Nephron (organoid): ENCODE results near the gene PPP1R10.
A peak's percentile ranks its signal among the peaks of the same experiment; 100 is the strongest.

Experiments used
- H3K27ac Mint-ChIP-seq, 3 experiments: 2 replicates each; pipeline ENCODE4 v1.8.0; 2020; ENCODE audit warnings: mixed read lengths in 3 of 3, mild to moderate bottlenecking in 2 of 3, moderate library complexity in 1 of 3
- H3K27me3 Mint-ChIP-seq: 2 replicates; pipeline ENCODE4 v1.8.0; 2021; ENCODE audit warnings: low read depth, mild to moderate bottlenecking, moderate library complexity, mixed read lengths
- H3K36me3 Mint-ChIP-seq: 2 replicates; pipeline ENCODE4 v1.8.0; 2020; ENCODE audit warnings: low read depth, mixed read lengths
- H3K4me1 Mint-ChIP-seq: 2 replicates; pipeline ENCODE4 v1.8.0; 2020; ENCODE audit warnings: mixed read lengths
- H3K4me3 Mint-ChIP-seq, 3 experiments: 2 replicates each; pipeline ENCODE4 v1.8.0; 2020; ENCODE audit warnings: mild to moderate bottlenecking in 3 of 3, mixed read lengths in 3 of 3, moderate library complexity in 2 of 3
- H3K9me3 Mint-ChIP-seq: 2 replicates; pipeline ENCODE4 v1.8.0; 2020; ENCODE audit warnings: mixed read lengths
- TF ChIP-seq, protein P1 (sequence below), 3 experiments: fragments of 200-600 bp; sonication (generic); IDR thresholded peaks; one replicate each; pipeline ENCODE4 v1.5.0; 2021; ENCODE audit warnings: antibody characterized with exemption in 3 of 3; ENCODE audit not compliant: unreplicated experiment in 3 of 3

The PPP1R10 gene

DNA sequence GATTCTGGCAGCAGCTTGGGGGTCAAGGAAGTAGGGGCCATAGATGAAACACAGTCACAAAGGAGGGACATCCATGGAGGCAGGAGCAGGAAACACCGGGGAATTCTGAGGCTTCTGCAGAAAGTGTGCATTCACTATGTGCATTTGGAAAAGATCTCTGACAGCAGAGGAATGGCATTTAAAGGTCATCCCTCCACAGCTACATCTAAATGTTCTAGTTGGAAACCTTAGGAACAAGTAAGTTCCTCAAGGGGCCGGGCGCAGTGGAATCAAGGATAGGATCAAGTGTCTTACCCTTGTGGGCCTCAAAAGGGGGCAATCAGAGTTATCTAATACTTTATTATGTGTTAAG is 38.7 kb upstream of the PPP1R10 start:
- no peaks in the 10 kb centered on the region for H3K9me3 Mint-ChIP-seq
- H3K4me3 Mint-ChIP-seq, result no peak overlapping the region
- TF ChIP-seq, protein P1, sequence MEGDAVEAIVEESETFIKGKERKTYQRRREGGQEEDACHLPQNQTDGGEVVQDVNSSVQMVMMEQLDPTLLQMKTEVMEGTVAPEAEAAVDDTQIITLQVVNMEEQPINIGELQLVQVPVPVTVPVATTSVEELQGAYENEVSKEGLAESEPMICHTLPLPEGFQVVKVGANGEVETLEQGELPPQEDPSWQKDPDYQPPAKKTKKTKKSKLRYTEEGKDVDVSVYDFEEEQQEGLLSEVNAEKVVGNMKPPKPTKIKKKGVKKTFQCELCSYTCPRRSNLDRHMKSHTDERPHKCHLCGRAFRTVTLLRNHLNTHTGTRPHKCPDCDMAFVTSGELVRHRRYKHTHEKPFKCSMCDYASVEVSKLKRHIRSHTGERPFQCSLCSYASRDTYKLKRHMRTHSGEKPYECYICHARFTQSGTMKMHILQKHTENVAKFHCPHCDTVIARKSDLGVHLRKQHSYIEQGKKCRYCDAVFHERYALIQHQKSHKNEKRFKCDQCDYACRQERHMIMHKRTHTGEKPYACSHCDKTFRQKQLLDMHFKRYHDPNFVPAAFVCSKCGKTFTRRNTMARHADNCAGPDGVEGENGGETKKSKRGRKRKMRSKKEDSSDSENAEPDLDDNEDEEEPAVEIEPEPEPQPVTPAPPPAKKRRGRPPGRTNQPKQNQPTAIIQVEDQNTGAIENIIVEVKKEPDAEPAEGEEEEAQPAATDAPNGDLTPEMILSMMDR (IDR thresholded peaks at IDR 0.05; ENCODE audit: unreplicated experiment in 3 of 3), result no peak
- H3K36me3 Mint-ChIP-seq, result peaks cover 66% of the 10 kb centered on the region
- H3K27ac Mint-ChIP-seq, result no peak overlapping the region
- no peaks in the 10 kb centered on the region for H3K27me3 Mint-ChIP-seq
- H3K4me1 Mint-ChIP-seq, result no peaks in the 10 kb centered on the region

DNA sequence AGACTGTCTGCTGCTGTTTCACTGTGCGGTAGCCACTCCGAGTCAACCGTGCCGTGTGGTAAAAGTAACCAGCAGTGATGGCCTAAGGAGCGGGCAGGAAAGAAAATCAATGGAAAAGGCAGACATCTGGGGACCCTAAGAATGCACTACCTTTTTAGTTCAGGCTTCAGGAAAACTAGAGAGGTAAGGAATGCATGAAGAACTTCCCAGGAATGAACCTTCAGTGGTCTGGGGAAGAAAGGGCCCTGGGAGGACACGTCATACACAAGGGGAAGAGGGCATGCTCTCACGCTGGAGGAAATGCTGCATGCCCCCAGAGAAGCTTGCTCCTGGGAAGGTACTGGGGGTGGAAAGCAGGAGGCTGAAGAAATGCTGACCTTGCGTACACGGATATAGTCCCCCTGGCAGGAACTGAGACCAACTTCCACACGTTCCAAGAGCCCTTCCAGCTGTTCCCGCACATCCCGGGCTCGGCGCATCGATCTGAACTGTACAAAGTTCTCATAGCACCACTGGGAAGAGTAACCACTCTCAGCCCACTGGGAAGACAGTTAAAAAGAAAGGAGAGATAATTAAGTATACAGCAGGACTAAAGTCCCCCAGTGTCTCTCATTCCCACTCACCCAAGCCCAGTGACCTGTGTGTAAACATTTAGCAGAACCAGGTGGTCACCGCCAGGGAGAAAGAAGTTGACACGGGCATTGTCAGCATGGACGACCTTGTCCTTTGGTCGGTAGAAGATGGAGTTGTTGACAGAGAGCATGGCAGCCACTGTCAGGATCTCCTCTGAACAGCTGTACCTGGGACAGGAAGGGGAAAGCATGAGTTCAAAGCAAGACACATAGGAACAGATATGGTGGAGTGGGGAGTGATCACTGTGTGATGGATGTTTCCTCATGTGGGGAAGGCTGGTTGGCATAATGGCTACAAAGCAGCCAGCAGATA is 38.0 kb upstream of the PPP1R10 start:
- no peaks in the 10 kb centered on the region for H3K27me3 Mint-ChIP-seq
- TF ChIP-seq, protein P1 (IDR thresholded peaks at IDR 0.05; ENCODE audit: unreplicated experiment in 3 of 3), result no peak
- H3K4me1 Mint-ChIP-seq, result no peaks in the 10 kb centered on the region
- no peak overlapping the region for H3K27ac Mint-ChIP-seq
- no peak overlapping the region for H3K4me3 Mint-ChIP-seq
- H3K36me3 Mint-ChIP-seq, result peaks cover 62% of the 10 kb centered on the region
- no peaks in the 10 kb centered on the region for H3K9me3 Mint-ChIP-seq

DNA sequence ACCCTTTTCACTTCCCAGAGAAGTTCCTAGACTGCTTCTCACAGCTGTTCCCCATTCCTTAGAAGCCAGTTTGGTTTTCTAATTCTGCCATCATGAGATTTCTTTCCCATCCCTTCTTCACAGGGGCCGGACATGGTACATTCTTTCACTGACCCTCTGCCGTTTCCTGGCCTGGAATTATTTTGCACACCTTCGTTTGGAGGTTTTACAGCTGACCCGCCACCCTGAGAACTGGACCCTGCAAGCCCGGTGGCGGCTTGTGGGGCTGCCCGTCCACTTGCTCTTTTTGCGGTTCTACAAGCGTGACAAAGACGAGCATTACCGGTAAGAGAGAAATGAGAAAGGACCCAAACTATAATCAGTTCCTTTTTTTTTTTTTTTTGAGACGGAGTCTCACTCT is 34.1 kb upstream of the PPP1R10 start:
- Mint-ChIP-seq H3K4me1 (peaks cover 12% of the 10 kb centered on the region), H3K4me3 (peak overlapping the region in 1 of 3 experiments; percentile 53), H3K27me3 (no peaks in the 10 kb centered on the region), H3K9me3 (no peaks in the 10 kb centered on the region), H3K27ac (peak overlapping the region in 1 of 3 experiments; percentile 3), H3K36me3 (peaks cover 41% of the 10 kb centered on the region)
- TF ChIP-seq, protein P1 (IDR thresholded peaks at IDR 0.05; ENCODE audit: unreplicated experiment in 3 of 3), result no peak

DNA sequence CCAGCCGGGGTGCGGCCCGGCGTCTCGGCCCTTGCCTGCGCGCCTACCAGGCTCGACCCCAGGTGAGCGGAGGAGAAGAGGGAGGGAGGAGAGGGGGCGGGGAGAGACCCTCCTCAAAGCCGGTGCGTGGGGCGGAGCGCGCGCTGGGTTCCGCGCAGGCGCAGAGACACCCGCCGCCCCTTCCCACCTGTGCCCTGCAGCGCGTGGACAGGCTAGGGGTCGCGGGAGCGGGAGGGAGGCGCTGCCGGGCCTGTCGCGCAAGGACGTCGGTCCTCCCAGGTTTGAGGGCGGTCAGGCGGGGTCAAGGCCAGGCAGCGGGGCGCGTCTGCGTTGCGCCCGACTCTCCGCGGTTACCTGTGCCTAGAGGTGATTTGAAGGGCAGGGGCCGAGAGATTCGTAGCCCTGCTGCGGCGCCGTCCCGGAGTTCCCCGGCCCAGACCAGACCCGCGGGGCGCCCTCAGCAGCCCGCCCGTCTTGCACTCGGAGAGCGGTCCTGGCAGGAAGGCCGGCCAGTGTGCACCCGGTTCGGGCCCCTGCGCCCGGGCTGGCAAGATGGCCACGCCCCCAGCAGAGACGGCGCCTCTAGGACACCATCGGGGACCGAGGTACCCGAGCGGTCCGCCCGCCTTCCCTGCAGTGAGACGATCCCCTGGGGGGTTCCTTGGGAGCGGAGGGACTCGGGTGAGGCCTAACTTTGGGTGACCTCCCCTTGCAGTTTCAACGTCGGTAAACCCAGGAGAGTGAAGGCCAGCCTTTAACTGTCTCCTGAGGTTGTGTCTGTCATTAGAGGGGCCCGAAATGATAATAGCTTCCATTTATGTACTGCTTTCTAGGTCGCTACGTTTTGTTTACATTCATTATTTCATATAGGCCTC is 30.4 kb upstream of the PPP1R10 start:
- Mint-ChIP-seq H3K9me3 (no peaks in the 10 kb centered on the region), H3K4me3 (peak overlapping the region; percentile 88 to 98 (median 95)), H3K27ac (peak overlapping the region; percentile 94 to 96 (median 95)), H3K4me1 (peaks cover 14% of the 10 kb centered on the region), H3K36me3 (peaks cover 52% of the 10 kb centered on the region), H3K27me3 (no peaks in the 10 kb centered on the region)
- TF ChIP-seq, protein P1 (IDR thresholded peaks at IDR 0.05; ENCODE audit: unreplicated experiment in 3 of 3), result no peak

DNA sequence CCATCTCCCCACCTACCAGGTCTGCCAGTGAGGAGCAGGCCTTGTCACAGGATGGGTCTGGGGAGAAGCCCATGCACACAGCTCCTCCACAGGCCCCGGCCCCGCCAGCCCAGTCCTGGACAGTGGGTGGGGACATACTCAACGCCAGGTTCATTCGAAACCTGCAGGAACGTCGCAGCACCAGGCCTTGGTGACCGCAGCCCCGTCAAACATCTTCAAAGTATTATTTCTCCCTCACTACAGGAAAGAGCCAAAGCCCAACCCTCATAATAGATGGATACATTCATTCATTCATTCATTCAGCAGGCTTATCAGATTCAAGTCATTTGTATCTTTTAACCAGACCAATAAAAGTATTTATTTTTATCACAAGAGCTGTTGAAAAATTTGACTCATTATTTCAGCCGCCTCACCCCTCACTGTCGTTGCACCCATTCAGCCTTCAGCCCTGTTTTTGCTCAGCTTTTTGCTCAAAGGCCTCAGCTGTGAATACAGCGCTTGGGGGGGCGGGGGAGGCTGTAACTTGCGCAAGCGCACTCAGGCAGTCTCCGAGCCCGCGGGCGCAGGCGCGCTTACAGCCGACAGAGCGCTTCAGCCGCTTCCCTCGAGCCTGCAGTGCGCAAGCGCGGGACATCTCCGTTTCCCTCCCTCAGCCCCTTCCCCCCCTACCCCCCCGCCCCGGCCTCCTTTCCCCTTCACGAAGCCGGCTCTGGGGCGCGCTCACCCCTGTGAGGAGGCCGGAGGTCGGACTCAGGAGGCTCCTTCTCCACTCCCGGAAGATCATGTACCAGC is 29.6 kb upstream of the PPP1R10 start, which contains the start of gene C6orf136:
Gene C6orf136 (plus strand): TSS at position 684 of the 792 bp plus-strand sequence. CDS start 99 bp downstream, at position 783.
- H3K27me3 Mint-ChIP-seq, result no peaks in the 10 kb centered on the region

More for the DNA sequence above, 29.6 kb upstream of the PPP1R10 start, which contains the start of gene C6orf136:
- peaks cover 48% of the 10 kb centered on the region for H3K36me3 Mint-ChIP-seq
- TF ChIP-seq, protein P1 (IDR thresholded peaks at IDR 0.05; ENCODE audit: unreplicated experiment in 3 of 3), result no peak
- peaks cover 14% of the 10 kb centered on the region for H3K4me1 Mint-ChIP-seq
- peak within 1 kb of the TSS; percentile 94 to 96 (median 95) for H3K27ac Mint-ChIP-seq
- no peaks in the 10 kb centered on the region for H3K9me3 Mint-ChIP-seq
- peak within 1 kb of the TSS; percentile 88 to 98 (median 95) for H3K4me3 Mint-ChIP-seq
